ENCODE data around the gene NPAS4.

DNA sequence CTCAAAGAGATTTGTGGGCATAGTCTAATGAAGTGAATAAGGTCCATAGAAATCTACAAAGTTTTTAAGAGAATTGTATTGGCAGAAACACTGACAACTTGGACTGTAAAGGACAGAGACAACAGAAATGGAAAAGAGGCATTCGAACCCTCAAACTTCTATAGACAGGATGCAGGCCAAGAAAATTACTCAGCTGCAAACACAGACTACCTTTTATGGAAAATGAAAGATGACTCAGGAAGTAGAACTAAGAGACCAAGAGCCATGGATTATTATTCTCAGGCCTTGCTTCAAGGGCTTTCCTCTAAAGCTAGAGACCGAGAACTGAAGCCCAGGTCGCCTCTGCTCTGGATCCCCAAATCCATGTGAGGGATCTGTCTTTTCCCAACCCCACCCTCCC is 42.1 kb downstream of the NPAS4 start:
- TF ChIP-seq EZH2 (IDR thresholded peaks at IDR 0.05; ENCODE audit: insufficient read depth, poor library complexity, severe bottlenecking) (no peak), EZH2phosphoT487 (IDR thresholded peaks at IDR 0.05; ENCODE audit: insufficient read depth, low read depth) (no peak)
